ENCODE data around the gene ISLR. TPM values are rescaled to one million over a fixed set of nuclear protein-coding genes. Genes with fewer than 3 reads are reported as not detected.

The ISLR gene, protein sequence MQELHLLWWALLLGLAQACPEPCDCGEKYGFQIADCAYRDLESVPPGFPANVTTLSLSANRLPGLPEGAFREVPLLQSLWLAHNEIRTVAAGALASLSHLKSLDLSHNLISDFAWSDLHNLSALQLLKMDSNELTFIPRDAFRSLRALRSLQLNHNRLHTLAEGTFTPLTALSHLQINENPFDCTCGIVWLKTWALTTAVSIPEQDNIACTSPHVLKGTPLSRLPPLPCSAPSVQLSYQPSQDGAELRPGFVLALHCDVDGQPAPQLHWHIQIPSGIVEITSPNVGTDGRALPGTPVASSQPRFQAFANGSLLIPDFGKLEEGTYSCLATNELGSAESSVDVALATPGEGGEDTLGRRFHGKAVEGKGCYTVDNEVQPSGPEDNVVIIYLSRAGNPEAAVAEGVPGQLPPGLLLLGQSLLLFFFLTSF
- 30.2 and 39.7 TPM in 2 replicates for total RNA-seq

DNA sequence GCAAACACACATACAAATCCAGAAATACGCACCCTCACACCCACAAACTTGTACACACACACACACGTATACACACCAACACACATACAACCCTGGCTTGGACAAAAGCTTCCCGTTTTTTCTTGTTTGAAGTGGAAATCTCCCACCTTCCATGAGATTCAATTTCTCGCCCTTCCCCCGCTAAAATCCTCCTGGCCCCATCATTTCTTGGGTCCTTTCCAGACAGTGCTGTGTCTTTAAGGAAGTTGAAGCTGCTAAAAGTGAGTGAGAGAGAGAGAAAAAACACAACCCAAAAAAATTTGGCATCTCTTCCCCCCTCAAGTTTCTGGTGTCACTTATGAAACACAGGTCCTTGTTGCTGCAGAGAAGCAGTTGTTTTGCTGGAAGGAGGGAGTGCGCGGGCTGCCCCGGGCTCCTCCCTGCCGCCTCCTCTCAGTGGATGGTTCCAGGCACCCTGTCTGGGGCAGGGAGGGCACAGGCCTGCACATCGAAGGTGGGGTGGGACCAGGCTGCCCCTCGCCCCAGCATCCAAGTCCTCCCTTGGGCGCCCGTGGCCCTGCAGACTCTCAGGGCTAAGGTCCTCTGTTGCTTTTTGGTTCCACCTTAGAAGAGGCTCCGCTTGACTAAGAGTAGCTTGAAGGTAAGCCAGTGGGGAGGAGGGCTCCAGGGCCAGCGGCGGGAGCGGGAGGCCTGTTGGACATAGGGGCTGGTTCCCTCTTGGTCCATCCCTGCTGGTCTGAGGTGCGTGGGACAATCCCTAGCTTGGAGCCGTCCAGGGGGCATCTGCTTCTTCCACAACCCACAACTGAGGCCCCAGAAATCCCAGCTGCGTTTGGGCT lies at the start of gene ISLR:
Gene ISLR, plus strand, starts transcription at position 331 of the 839 bp plus-strand sequence. CDS start 1,149 bp downstream, outside the sequence.

DNA sequence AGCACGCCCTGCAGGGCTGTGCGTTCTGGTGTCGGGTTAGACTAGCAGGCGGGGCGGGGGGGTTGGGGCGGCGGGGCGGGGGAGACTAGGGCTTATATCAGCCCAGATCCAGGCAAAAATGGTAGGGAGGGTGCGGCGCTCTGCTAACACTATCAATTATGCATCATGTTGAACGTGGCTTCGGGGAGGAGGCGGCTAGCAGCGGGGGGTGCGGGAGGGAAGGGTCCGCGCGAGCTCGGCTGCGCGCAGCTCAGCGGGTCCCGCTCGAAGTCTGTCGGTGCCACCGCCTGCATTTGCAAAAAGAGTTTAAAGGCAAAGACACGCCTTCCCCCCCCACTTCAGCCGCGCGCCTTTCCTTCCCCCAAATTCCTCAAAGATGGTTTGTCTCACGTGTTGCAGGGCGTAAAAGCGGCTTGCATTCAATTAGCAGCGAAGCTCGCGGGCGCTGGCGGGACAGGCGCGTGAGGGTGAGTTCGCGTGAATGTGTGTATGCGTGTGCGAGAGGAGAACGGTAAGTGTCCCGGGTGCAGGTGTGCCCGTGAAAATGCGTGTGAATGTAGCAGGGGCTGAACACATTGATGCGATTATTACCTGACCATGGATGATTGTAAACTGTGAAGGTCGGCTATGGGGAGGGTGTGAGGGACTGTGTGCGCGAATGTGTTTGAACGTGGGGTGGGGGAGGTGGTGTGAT lies 43.2 kb upstream of the ISLR start, which contains the start of gene ISLR2:
Gene ISLR2, plus strand, starts transcription at position 432 of the 694 bp plus-strand sequence. CDS start 2,169 bp downstream, outside the sequence.

DNA sequence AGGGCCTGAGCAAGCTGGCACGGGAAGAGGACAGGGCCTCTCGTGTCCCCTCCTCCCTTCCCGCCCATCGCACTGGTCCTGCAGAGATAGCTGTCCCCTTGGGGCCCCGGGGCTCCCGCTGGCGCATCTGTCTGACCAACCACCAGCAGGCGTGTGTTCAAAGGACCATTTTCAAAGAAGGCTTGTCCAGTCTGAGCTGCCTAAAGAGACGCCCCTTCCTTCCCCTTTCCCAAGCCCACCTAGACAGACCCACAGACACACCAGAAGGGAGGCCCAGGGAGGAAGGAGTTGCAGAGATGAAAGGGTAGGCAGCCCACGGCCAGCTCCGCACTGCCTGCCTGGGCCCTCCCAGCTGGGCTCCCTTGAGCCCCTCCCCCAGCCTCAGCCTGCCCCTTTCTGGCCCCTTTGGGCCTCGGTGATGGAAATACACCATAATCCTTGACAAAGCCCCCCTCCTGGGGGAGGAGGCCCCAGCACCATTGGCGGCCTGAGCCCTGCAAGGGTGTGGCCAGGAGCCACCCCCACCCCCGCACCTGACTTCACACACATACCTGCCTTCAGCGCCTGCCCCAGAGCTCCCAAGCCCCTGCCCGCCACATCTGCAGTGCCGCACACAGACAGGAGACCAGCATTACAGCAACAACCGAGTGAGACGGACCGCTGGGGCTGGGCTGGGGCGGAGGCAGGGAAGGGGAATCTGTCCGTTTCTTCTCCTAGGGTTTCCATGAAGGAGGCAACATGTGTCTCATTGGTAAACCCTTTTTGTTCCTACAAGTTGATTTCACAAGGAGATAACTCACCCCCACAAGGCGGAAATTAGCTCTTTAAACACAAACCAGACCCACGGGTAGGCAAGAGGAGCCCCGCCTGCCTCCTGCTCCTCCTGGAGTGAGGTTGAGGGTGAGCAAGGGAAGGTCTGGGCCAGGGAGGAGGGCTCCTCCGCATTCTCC lies 29.2 kb downstream of the ISLR start, which contains the start of gene STRA6:
Gene STRA6, minus strand, starts transcription at position 336 of the 950 bp plus-strand sequence. CDS start 520 bp downstream, outside the sequence.

Other genes starting within 250 kb of the ISLR start
- gene LOXL1, start 247.2 kb upstream of the ISLR start, total RNA-seq: 64.3 and 68.5 TPM in 2 replicates
- gene STOML1, start 181.4 kb upstream of the ISLR start, total RNA-seq: 20.4 and 21.9 TPM in 2 replicates
- 25.0 and 27.9 TPM in 2 replicates for gene PML, start 179.0 kb upstream of the ISLR start, total RNA-seq
- gene GOLGA6A, start 91.2 kb upstream of the ISLR start, total RNA-seq: under 0.01 TPM in 1 of 2 replicates, not detected in the other
- gene ISLR2, start 43.1 kb upstream of the ISLR start, total RNA-seq: under 0.01 and 0.25 TPM in 2 replicates
- gene STRA6, start 29.1 kb downstream of the ISLR start, total RNA-seq: 3.9 and 4.5 TPM in 2 replicates
- gene CCDC33, start 62.6 kb downstream of the ISLR start, total RNA-seq: 0.12 and 0.22 TPM in 2 replicates
- gene CYP11A1, start 193.9 kb downstream of the ISLR start, total RNA-seq: under 0.01 and 0.11 TPM in 2 replicates

Data from uterine smooth muscle cell (primary cell).